H9 (cell line): ENCODE measurements around the gene DGCR8. TPM values are rescaled to one million over a fixed set of nuclear protein-coding genes. Genes with fewer than 3 reads are reported as not detected.

ENCODE experiments used
- DNase-seq: peaks from one replicate; pipeline ENCODE4 v3.0.0-alpha.2; 2017
- H2AFZ ChIP-seq: one replicate; pipeline ENCODE4 v1.6.1; 2013; ENCODE audit warnings: mild to moderate bottlenecking, low read length, control low read depth, moderate library complexity
- H2AK5ac ChIP-seq: 2 replicates; pipeline ENCODE4 v1.6.1; 2013; ENCODE audit warnings: low read length, control low read depth, mixed read lengths; ENCODE audit not compliant: insufficient read length
- H2BK120ac ChIP-seq: one replicate; pipeline ENCODE4 v1.6.1; 2013; ENCODE audit warnings: low read depth, mild to moderate bottlenecking, low read length, control low read depth, inconsistent platforms; ENCODE audit not compliant: poor library complexity, severe bottlenecking
- H2BK12ac ChIP-seq: 2 replicates; pipeline ENCODE4 v1.6.1; 2013; ENCODE audit warnings: low read length, control low read depth, mixed read lengths, low read depth; ENCODE audit not compliant: insufficient read length
- H2BK15ac ChIP-seq: 2 replicates; pipeline ENCODE4 v1.6.1; 2013; ENCODE audit warnings: low read depth, low read length, control low read depth
- H2BK20ac ChIP-seq: one replicate; pipeline ENCODE4 v1.6.1; 2013; ENCODE audit warnings: low read depth, mild to moderate bottlenecking, low read length, control low read depth, inconsistent platforms; ENCODE audit not compliant: poor library complexity, severe bottlenecking
- H2BK5ac ChIP-seq: 2 replicates; pipeline ENCODE4 v1.6.1; 2013; ENCODE audit warnings: low read length, control low read depth, mixed read lengths; ENCODE audit not compliant: insufficient read length
- H3K14ac ChIP-seq: 2 replicates; pipeline ENCODE4 v1.6.1; 2013; ENCODE audit warnings: low read length, control low read depth; ENCODE audit not compliant: insufficient read depth
- H3K18ac ChIP-seq: 2 replicates; pipeline ENCODE4 v1.6.1; 2013; ENCODE audit warnings: low read depth, mild to moderate bottlenecking, mixed read lengths, low read length, control low read depth; ENCODE audit not compliant: insufficient read length
- H3K23ac ChIP-seq: 2 replicates; pipeline ENCODE4 v1.6.1; 2013; ENCODE audit warnings: low read length, control low read depth, mixed read lengths, low read depth; ENCODE audit not compliant: insufficient read length
- H3K23me2 ChIP-seq: 2 replicates; pipeline ENCODE4 v1.6.1; 2013; ENCODE audit warnings: low read depth, mild to moderate bottlenecking, mixed read lengths, low read length, control low read depth; ENCODE audit not compliant: insufficient read length, poor library complexity, severe bottlenecking
- H3K27ac ChIP-seq: 2 replicates; pipeline ENCODE4 v1.5.1; 2013; ENCODE audit warnings: low read length, control low read depth, mixed read lengths, low read depth; ENCODE audit not compliant: insufficient read length
- H3K27me3 ChIP-seq: 2 replicates; pipeline ENCODE4 v1.6.1; 2013; ENCODE audit warnings: low read length, control low read depth, inconsistent platforms; ENCODE audit not compliant: insufficient read depth
- H3K4ac ChIP-seq: 2 replicates; pipeline ENCODE4 v1.6.1; 2013; ENCODE audit warnings: low read depth, mild to moderate bottlenecking, control low read depth, inconsistent platforms, low read length, moderate library complexity
- H3K4me1 ChIP-seq: 2 replicates; pipeline ENCODE4 v1.6.1; 2013; ENCODE audit warnings: low read length, control low read depth, inconsistent platforms; ENCODE audit not compliant: insufficient read depth
- H3K4me2 ChIP-seq: 2 replicates; pipeline ENCODE4 v1.6.1; 2013; ENCODE audit warnings: low read length, control low read depth, mixed read lengths; ENCODE audit not compliant: insufficient read length, insufficient read depth
- H3K56ac ChIP-seq: 2 replicates; pipeline ENCODE4 v1.6.1; 2013; ENCODE audit warnings: low read depth, mild to moderate bottlenecking, mixed read lengths, low read length, control low read depth; ENCODE audit not compliant: insufficient read length
- H3K79me1 ChIP-seq: 2 replicates; pipeline ENCODE4 v1.6.1; 2013; ENCODE audit warnings: low read depth, mild to moderate bottlenecking, moderate library complexity, low read length, control low read depth, inconsistent platforms; ENCODE audit not compliant: insufficient read depth, poor library complexity, severe bottlenecking
- H3K79me2 ChIP-seq: 2 replicates; pipeline ENCODE4 v1.6.1; 2013; ENCODE audit warnings: low read length, control low read depth, inconsistent platforms; ENCODE audit not compliant: insufficient read depth
- H3K9ac ChIP-seq: 2 replicates; pipeline ENCODE4 v1.6.1; 2013; ENCODE audit warnings: low read length, control low read depth, mixed read lengths; ENCODE audit not compliant: insufficient read length; ENCODE audit errors: extremely low read depth
- H3K9me3 ChIP-seq: one replicate; pipeline ENCODE4 v1.6.1; 2013; ENCODE audit warnings: low read depth, low read length, inconsistent platforms; ENCODE audit not compliant: control insufficient read depth
- H3T11ph ChIP-seq: one replicate; pipeline ENCODE4 v1.6.1; 2013; ENCODE audit warnings: mild to moderate bottlenecking, low read length, control low read depth, inconsistent platforms
- H4K20me1 ChIP-seq: one replicate; pipeline ENCODE4 v1.6.1; 2013; ENCODE audit not compliant: control insufficient read depth, insufficient read length, insufficient read depth
- H4K5ac ChIP-seq: 2 replicates; pipeline ENCODE4 v1.6.1; 2013; ENCODE audit warnings: low read depth, mild to moderate bottlenecking, mixed read lengths, low read length, control low read depth; ENCODE audit not compliant: insufficient read length
- H4K8ac ChIP-seq: replicated peaks from 2 replicates; pipeline ENCODE4 v1.6.1; 2013; ENCODE audit warnings: low read length, control low read depth, mixed read lengths, low read depth; ENCODE audit not compliant: insufficient read length
- H4K91ac ChIP-seq: 2 replicates; pipeline ENCODE4 v1.6.1; 2013; ENCODE audit warnings: low read depth, mild to moderate bottlenecking, moderate library complexity, mixed read lengths, low read length, control low read depth; ENCODE audit not compliant: insufficient read length
- H3K27ac Mint-ChIP-seq, 3 experiments: 2 replicates in 2 of 3; 3 replicates in 1 of 3; pipeline ENCODE4 v1.8.0; 2020 to 2021; ENCODE audit warnings: mixed read lengths in 3 of 3, mild to moderate bottlenecking in 1 of 3, moderate library complexity in 1 of 3
- H3K27me3 Mint-ChIP-seq: 2 replicates; pipeline ENCODE4 v1.8.0; 2021; ENCODE audit warnings: low read depth, mild to moderate bottlenecking, moderate library complexity, mixed read lengths
- H3K36me3 Mint-ChIP-seq, 3 experiments: 2 replicates in 2 of 3; 3 replicates in 1 of 3; pipeline ENCODE4 v1.8.0; 2020 to 2021; ENCODE audit warnings: low read depth in 3 of 3, mixed read lengths in 3 of 3; ENCODE audit not compliant: insufficient read depth in 1 of 3
- H3K4me1 Mint-ChIP-seq, 2 experiments: 2 replicates each; pipeline ENCODE4 v1.8.0; 2020; ENCODE audit warnings: mixed read lengths in 2 of 2
- H3K4me3 Mint-ChIP-seq, 2 experiments: 2 replicates in 1 of 2; 3 replicates in 1 of 2; pipeline ENCODE4 v1.8.0; 2020 to 2021; ENCODE audit warnings: mild to moderate bottlenecking in 2 of 2, mixed read lengths in 2 of 2, moderate library complexity in 1 of 2
- H3K9me3 Mint-ChIP-seq, 2 experiments: 2 replicates in 1 of 2; 3 replicates in 1 of 2; pipeline ENCODE4 v1.8.0; 2020; ENCODE audit warnings: mild to moderate bottlenecking in 2 of 2, mixed read lengths in 2 of 2, moderate library complexity in 1 of 2
- CTCF ChIP-seq: fragments of 200-600 bp; sonication (generic); conservative IDR thresholded peaks from 3 replicates; pipeline ENCODE4 v1.8.0; 2021; ENCODE audit warnings: antibody characterized with exemption, mild to moderate bottlenecking
- WGBS: extraction: QIAGEN DNeasy Blood & Tissue Kit; methylation state at CpG from one replicate; pipeline ENCODE4 v1.1.7; 2013; ENCODE audit warnings: missing lambda C conversion rate, low lambda C conversion rate, mixed read lengths; ENCODE audit not compliant: insufficient read length; ENCODE audit errors: extremely low coverage; 5-methylcytosine and 5-hydroxymethylcytosine counted together
- total RNA-seq: library from RNA; stranded (reverse); gene quantifications from 2 replicates; pipeline ENCODE4 v1.2.1, GENCODE V29; 2021

DGCR8 gene
- total RNA-seq, 1 experiment from 2014 or later: 74.5 TPM

- Histone ChIP-seq H4K91ac (no peak overlapping the region), H4K8ac (no peak overlapping the region), H3T11ph (no peak overlapping the region), H3K14ac (no peak overlapping the region), H3K9me3 (no peaks in the 10 kb centered on the region), H4K5ac (no peak overlapping the region), H2BK120ac (no peak overlapping the region), H3K4me2 (no peak overlapping the region), H3K4me1 (peaks cover 2% of the 10 kb centered on the region; the same call in 1 of the 2 replicates), H2BK15ac (no peak overlapping the region), H3K79me2 (peaks cover 22% of the 10 kb centered on the region), H3K9ac (no peak overlapping the region), H2AFZ (no peak overlapping the region), H2AK5ac (no peak overlapping the region), H3K18ac (no peak overlapping the region), H2BK12ac (no peak overlapping the region), H3K4ac (no peak overlapping the region), H2BK5ac (no peak overlapping the region), H3K23me2 (no peaks in the 10 kb centered on the region), H4K20me1 (peaks cover 6% of the 10 kb centered on the region), H3K56ac (no peak overlapping the region), H3K27ac (no peak overlapping the region), H3K27me3 (no peaks in the 10 kb centered on the region), H3K23ac (no peak overlapping the region), H3K79me1 (peaks cover 14% of the 10 kb centered on the region), H2BK20ac (no peak overlapping the region)
- DNase-seq: no peak
- no peaks in the 10 kb centered on the region for H3K27me3 Mint-ChIP-seq
- H3K4me1 Mint-ChIP-seq: peaks cover 29 to 35% of the 10 kb centered on the region in 2 experiments
- no peak overlapping the region for H3K4me3 Mint-ChIP-seq
- peak overlapping the region in 2 of 3 experiments; percentile 54 to 86; a peak in 1 of 7 replicates for H3K27ac Mint-ChIP-seq
- peaks cover 55 to 79% (median 75%) of the 10 kb centered on the region in 3 experiments; a peak in 6 of 7 replicates for H3K36me3 Mint-ChIP-seq
- no peaks in the 10 kb centered on the region for H3K9me3 Mint-ChIP-seq
- TF ChIP-seq CTCF: no peak
- no CpG with 5 or more reads among the region's 5 CpGs for WGBS
These were observed 6.7 kb downstream of the DGCR8 start for GRCh38 chr22:20086763-20087162.
